OCI-LY7 (cell line): ENCODE results near the gene ANKMY1. TPM values are rescaled to one million over a fixed set of nuclear protein-coding genes. Genes with fewer than 3 reads are reported as not detected.

ENCODE experiments used
- BruUV-seq: library from RNA; stranded (reverse); fragments of 400-500 nt; replicated peaks from 2 replicates; lab custom pipeline; 2021; lab: Mats Ljungman, UMichigan
- CTCF ChIA-PET: fragments of 300-600 bp; sonication (Branson Sonifier 250); formaldehyde crosslinking; loops from one replicate; lab custom pipeline; 2022; ENCODE audit warnings: antibody characterized with exemption; ENCODE audit not compliant: unreplicated experiment; lab: Charles Lee
- POLR2A ChIA-PET: fragments of 300-600 bp; sonication (Branson Sonifier 250); formaldehyde crosslinking; loops from one replicate; lab custom pipeline; 2022; ENCODE audit warnings: antibody characterized with exemption; lab: Charles Lee
- DNase-seq: peaks from one replicate; pipeline ENCODE4 v3.0.0-alpha.2; 2015; ENCODE audit warnings: low spot score
- H2AFZ ChIP-seq: fragments of 200-600 bp; sonication (generic), shearing (Covaris generic); 2 replicates; pipeline ENCODE4 v1.6.1; 2014; ENCODE audit warnings: mild to moderate bottlenecking, antibody characterized with exemption, low read length, moderate library complexity
- H3K27ac ChIP-seq: fragments of 200-600 bp; sonication (generic); 2 replicates; pipeline ENCODE4 v1.5.1; 2014; ENCODE audit warnings: mixed run types, low read depth, mild to moderate bottlenecking, moderate library complexity, low read length, inconsistent platforms; ENCODE audit not compliant: poor library complexity, severe bottlenecking
- H3K36me3 ChIP-seq: fragments of 200-600 bp; sonication (generic); 2 replicates; pipeline ENCODE4 v1.6.1; 2014; ENCODE audit warnings: mild to moderate bottlenecking, antibody characterized with exemption, low read length, moderate library complexity, mixed read lengths; ENCODE audit not compliant: insufficient read depth
- H3K4me1 ChIP-seq: fragments of 200-600 bp; sonication (generic); 2 replicates; pipeline ENCODE4 v1.5.1; 2014; ENCODE audit warnings: mild to moderate bottlenecking, low read length; ENCODE audit not compliant: insufficient read depth, poor library complexity, severe bottlenecking
- H3K4me2 ChIP-seq: fragments of 200-600 bp; sonication (generic); 2 replicates; pipeline ENCODE4 v1.6.1; 2014; ENCODE audit warnings: mild to moderate bottlenecking, low read length
- H3K4me3 ChIP-seq: fragments of 200-600 bp; sonication (generic); 2 replicates; pipeline ENCODE4 v1.5.1; 2014; ENCODE audit warnings: mild to moderate bottlenecking, low read depth, low read length; ENCODE audit not compliant: poor library complexity, severe bottlenecking
- H3K79me2 ChIP-seq: fragments of 200-600 bp; sonication (generic); 2 replicates; pipeline ENCODE4 v1.6.1; 2016; ENCODE audit warnings: low read depth, mild to moderate bottlenecking, low read length, moderate library complexity, mixed read lengths; ENCODE audit not compliant: insufficient read depth
- H3K9me2 ChIP-seq: fragments of 200-600 bp; sonication (generic); 2 replicates; pipeline ENCODE4 v1.6.1; 2016; ENCODE audit warnings: mild to moderate bottlenecking, low read length, mixed read lengths; ENCODE audit not compliant: insufficient read depth
- H3K9me3 ChIP-seq: fragments of 200-600 bp; sonication (generic); 2 replicates; pipeline ENCODE4 v1.6.1; 2014; ENCODE audit warnings: mild to moderate bottlenecking, mixed run types, low read length, mixed read lengths
- H4K20me1 ChIP-seq: fragments of 200-600 bp; sonication (generic); 2 replicates; pipeline ENCODE4 v1.6.1; 2014; ENCODE audit warnings: mild to moderate bottlenecking, antibody characterized with exemption, low read length, moderate library complexity, mixed read lengths; ENCODE audit not compliant: insufficient read depth
- CTCF ChIP-seq: fragments of 200-600 bp; sonication (generic); conservative IDR thresholded peaks from 2 replicates; pipeline ENCODE4 v1.5.1; 2014; ENCODE audit warnings: mild to moderate bottlenecking, antibody characterized with exemption, low read length, moderate library complexity, mixed read lengths
- EZH2phosphoT487 ChIP-seq: fragments of 200-600 bp; sonication (generic); IDR thresholded peaks from 2 replicates; pipeline ENCODE4 v1.6.1; 2018; ENCODE audit warnings: low read depth, borderline replicate concordance, mild to moderate bottlenecking, mixed run types, antibody characterized with exemption, low read length, moderate library complexity, mixed read lengths
- intact Hi-C: fragments of 100-400 bp; cut with micrococcal nuclease; formaldehyde crosslinking; loops from one replicate; pipeline ENCODE4 v1.10.0; 2022; ENCODE audit not compliant: unreplicated experiment
- total RNA-seq, 2 experiments: library from RNA; depleted of rRNA in 1 of 2; stranded (reverse); fragments of >200 nt in 1 of 2; shearing (Covaris generic) in 1 of 2; gene quantifications; 2 replicates each; pipeline ENCODE4 v1.2.3, GENCODE V29; 2014 to 2022

Gene ANKMY1
- total RNA-seq, 2 experiments from 2014 or later, result 30.6 to 65.9 TPM

GRCh38 chr2:240553956-240554480 lies 3.8 kb downstream of the ANKMY1 start:
- H3K36me3 ChIP-seq, result peaks cover 67% of the 10 kb centered on the region
- intact Hi-C loops, result no loop called here
- no peaks in the 10 kb centered on the region for H4K20me1 ChIP-seq
- no peak overlapping the region for H2AFZ ChIP-seq
- peaks cover 36% of the 10 kb centered on the region; the same call in 1 of the 2 replicates for H3K79me2 ChIP-seq
- peaks cover 43% of the 10 kb centered on the region for H3K4me1 ChIP-seq
- no peak for TF ChIP-seq EZH2phosphoT487
- no peak for TF ChIP-seq CTCF
- H3K4me3 ChIP-seq, result no peak overlapping the region
- ChIA-PET POLR2A (no interaction called here), CTCF (no interaction called here)
- BruUV-seq, result no TSS peak
- H3K27ac ChIP-seq, result no peak overlapping the region
- DNase-seq, result no peak
- H3K4me2 ChIP-seq, result no peak overlapping the region
- H3K9me3 ChIP-seq, result peaks cover 12% of the 10 kb centered on the region; the same call in 1 of the 2 replicates
- H3K9me2 ChIP-seq, result no peaks in the 10 kb centered on the region

- Histone ChIP-seq H3K9me3 (peaks cover 12% of the 10 kb centered on the region; the same call in 1 of the 2 replicates), H3K4me3 (peak overlapping the region; percentile 30), H3K79me2 (peaks cover 17% of the 10 kb centered on the region; the same call in 1 of the 2 replicates), H3K4me1 (peaks cover 29% of the 10 kb centered on the region), H3K36me3 (peaks cover 55% of the 10 kb centered on the region), H4K20me1 (no peaks in the 10 kb centered on the region), H3K9me2 (no peaks in the 10 kb centered on the region), H3K4me2 (peak overlapping the region; percentile 74), H3K27ac (peak overlapping the region; percentile 90), H2AFZ (no peak overlapping the region)
- ChIA-PET CTCF (no interaction called here), POLR2A (interaction anchor here (0.9 to 1.6 kb wide), 5 partner anchors 8 to 38 kb away, joined by 3 to 4 read pairs (median 3); partner anchors contain the start of gene CAPN10)
- TF ChIP-seq EZH2phosphoT487 (no peak), CTCF (no peak)
- DNase-seq, result peak; percentile 70
- intact Hi-C loops, result no loop called here
- no TSS peak for BruUV-seq
These were observed 6.0 kb downstream of the ANKMY1 start for GRCh38 chr2:240551811-240552210.

- peak overlapping the region; percentile 74 for H3K4me2 ChIP-seq
- H3K9me3 ChIP-seq, result peaks cover 12% of the 10 kb centered on the region; the same call in 1 of the 2 replicates
- no peaks in the 10 kb centered on the region for H4K20me1 ChIP-seq
- no peak for TF ChIP-seq CTCF
- TF ChIP-seq EZH2phosphoT487, result no peak
- H3K36me3 ChIP-seq, result peaks cover 53% of the 10 kb centered on the region
- H3K79me2 ChIP-seq, result peaks cover 13% of the 10 kb centered on the region; the same call in 1 of the 2 replicates
- H3K4me3 ChIP-seq, result peak overlapping the region; percentile 30
- H3K27ac ChIP-seq, result peak overlapping the region; percentile 90
- H3K4me1 ChIP-seq, result peaks cover 24% of the 10 kb centered on the region
- no TSS peak for BruUV-seq
- ChIA-PET CTCF (no interaction called here), POLR2A (interaction anchor here (0.6 to 1.6 kb wide), 5 partner anchors 8 to 105 kb away, joined by 3 to 4 read pairs (median 3); partner anchors contain the start of gene CAPN10)
- no peak overlapping the region for H2AFZ ChIP-seq
- no peak for DNase-seq
- no peaks in the 10 kb centered on the region for H3K9me2 ChIP-seq
- intact Hi-C loops, result no loop called here
These were observed 6.5 kb downstream of the ANKMY1 start for GRCh38 chr2:240551288-240551687.
